HG02571 (cell line): ENCODE results near the gene FUT1.
"Not testable (repeated sequence)": the region's sequence is repeated elsewhere in the genome, so short reads cannot be mapped to it uniquely, and the experiment has no call there.

Source experiments
- ATAC-seq: cut with Tn5 transposase; IDR thresholded peaks from one replicate; pipeline ENCODE4 v1.9.1; 2021; ENCODE audit warnings: mild to moderate bottlenecking, moderate library complexity; ENCODE audit not compliant: unreplicated experiment

The FUT1 gene

GRCh38 chr19:48752496-48753365, at the start of gene FUT1:
Gene FUT1, minus strand, starts transcription at chr19:48752641. Its CDS starts 1,360 bp downstream, at chr19:48751281.
- no peak for ATAC-seq

- no peak for ATAC-seq
These were observed 47.2 kb upstream of the FUT1 start for GRCh38 chr19:48799358-48800300.

DNA sequence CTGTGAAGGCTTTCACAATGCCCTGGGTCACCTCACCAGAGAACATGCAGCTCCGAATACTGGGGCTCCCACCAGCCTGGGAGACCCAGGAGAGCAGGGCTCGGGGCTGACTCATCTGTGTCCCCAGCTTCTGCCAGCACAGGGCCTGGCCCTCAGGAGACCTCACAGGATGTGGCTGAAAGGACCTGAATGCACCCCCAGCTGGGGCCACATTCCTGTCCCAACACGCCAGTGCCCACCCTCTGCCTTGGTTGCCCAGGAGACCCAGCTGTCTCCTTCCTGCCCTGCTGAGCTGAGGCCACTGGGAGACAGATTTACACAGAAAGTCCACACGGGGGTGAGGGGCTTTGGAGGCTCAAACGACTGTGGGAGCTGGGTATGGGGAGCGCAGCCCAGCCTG, 46.5 kb upstream of the FUT1 start:
- no peak for ATAC-seq

- no peak for ATAC-seq
These were observed 44.7 kb upstream of the FUT1 start for GRCh38 chr19:48797103-48797502.

GRCh38 chr19:48796298-48797083, 44.0 kb upstream of the FUT1 start:
- no peak for ATAC-seq

DNA sequence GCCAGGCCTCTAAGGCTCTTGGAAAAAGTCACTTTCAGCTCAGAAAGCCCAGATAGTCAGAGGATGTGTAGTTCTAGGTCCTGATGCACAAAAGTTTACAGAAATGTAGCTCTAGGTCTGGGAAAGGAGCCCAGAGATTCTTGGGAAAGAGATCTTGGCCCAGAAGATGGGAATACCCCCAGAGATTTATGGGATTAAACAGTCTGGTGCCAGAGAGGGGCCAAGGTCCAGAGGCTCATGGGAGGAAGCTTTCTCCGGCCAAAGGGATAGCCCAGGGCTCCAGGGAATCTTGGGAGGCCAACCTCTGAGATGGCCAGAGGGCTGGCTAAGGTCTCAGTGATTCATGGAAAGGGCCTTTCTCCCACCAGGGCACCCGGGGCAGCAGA, 43.2 kb upstream of the FUT1 start:
- no peak for ATAC-seq

- peak; percentile 60 for ATAC-seq
These were observed 42.7 kb upstream of the FUT1 start for GRCh38 chr19:48795055-48795684.

DNA sequence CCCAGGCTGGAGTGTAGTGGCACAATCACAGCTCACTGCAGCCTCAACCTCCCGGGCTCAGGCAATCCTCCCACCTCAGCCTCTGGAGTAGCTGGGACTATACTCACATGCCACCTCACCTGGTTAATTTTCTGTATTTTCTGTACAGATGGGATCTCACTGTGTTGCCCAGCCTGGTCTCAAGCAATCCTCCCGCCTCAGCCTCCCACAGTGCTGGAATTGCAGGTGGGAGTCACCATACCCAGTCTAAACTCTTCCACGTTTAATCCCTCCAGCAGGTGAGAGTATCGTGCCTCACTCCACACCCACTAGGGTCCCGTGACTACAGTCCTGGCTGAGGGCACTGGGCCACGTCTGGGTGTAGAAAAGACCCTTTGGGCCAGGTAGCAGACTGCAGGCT, 41.9 kb upstream of the FUT1 start:
- no peak for ATAC-seq

GRCh38 chr19:48793271-48793670, 40.8 kb upstream of the FUT1 start:
- ATAC-seq: no peak

- not testable (repeated sequence) for ATAC-seq
These were observed 34.9 kb upstream of the FUT1 start for GRCh38 chr19:48787331-48787730.

GRCh38 chr19:48786422-48786821, 34.0 kb upstream of the FUT1 start:
- not testable (repeated sequence) for ATAC-seq

DNA sequence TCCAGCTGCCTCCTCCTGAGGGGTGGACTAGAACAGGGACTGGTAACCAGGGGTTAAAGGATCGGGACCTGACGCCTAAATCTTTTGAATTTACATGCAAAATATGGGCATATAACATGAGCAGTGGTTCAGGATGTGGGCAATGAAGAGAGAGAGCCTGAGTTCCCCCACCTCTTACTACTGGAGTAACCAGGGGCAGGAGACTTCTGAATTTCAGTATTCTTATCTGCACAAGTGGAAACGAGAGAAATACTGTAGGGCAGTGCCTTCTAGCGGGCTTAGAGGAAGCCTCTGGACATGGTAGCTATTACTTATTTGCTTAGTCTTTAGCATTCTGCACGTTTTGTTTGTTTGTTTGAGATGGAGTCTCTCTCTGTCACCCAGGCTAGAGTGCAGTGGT, 32.1 kb upstream of the FUT1 start:
- ATAC-seq: no peak

DNA sequence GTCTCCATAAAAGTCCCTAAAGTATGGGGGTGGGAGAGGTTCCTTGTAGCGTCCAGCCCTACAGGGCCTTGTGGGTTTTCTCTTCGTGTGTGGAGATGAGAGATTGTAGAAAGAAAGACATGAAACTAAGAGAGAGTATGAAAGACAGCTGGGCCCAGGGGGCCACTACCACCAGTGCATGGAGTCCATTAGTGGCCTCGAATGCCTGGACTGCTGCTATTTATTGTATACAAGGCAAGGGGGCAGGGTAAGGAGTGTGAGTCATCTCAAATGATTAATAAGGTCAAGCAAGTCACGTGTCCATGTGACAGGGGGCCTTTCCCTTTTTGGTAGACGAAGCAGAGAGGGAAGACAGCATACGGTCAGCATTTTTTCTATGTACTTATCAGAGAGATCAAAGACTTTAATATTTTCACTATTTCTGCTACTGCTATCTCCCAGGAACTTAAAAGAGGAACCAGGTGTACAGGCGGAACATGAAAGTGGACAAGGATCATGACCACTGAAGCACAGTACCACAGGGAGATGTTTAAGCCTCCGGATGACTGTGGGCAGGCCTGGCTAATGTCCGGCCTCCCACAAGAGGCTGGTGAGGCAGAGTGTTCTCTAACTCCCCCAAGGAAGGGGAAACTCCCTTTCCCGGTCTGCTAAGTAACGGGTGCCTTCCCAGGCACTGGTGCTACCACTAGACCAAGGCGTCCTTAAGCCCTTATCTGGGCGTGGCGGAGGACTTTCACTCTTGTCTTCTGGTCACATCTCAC, 28.4 kb upstream of the FUT1 start:
- no peak for ATAC-seq

DNA sequence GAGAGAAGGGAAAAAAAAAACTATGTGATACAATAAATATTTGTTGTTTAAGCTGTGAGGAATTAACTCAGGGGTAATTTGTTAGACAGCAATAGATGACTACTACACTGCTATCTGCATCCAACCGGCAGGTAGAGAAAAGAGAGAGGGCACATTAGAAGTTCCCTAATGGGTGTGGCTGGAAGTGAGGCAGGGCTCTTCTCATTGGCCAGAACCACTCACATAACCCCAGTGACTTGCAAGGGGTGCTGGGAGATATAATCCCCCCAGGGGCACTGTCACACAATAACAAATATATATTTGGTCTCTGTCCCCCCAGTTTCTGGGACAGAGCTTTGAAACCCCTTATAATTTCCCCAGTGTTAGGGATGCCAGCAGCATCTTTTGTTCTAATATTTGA, 27.2 kb upstream of the FUT1 start:
- no peak for ATAC-seq

- no peak for ATAC-seq
These were observed 25.3 kb upstream of the FUT1 start for GRCh38 chr19:48777720-48778119.

- no peak for ATAC-seq
These were observed 24.7 kb upstream of the FUT1 start for GRCh38 chr19:48777139-48777538.

DNA sequence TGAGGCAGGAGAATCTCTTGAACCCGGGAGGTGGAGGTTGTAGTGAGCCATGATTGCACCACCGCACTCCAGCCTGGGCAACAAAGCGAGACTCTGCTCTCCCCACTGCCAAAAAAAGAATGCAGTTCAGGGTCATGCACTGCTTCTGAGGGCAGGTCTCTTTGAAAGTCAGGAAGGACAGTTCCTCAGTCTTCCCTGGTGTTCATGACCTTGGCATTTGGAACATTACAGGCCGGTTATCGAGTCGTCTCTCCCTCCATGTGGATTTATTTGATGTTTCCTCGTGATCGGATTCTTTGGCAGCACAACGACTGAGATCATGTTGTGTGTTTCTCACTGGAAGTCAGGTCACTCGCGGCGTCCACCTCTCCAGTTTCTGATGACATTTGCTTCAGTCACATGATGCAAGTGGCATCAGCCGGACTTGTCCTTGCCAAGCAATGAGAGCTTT, 20.1 kb upstream of the FUT1 start:
- ATAC-seq: no peak

- no peak for ATAC-seq
These were observed 18.5 kb upstream of the FUT1 start for GRCh38 chr19:48770734-48771472.

GRCh38 chr19:48770266-48770665, 17.8 kb upstream of the FUT1 start:
- ATAC-seq: no peak
